Anterior cingulate cortex (tissue), 58 donors: ENCODE data around the gene ULK4.
"Not testable (repeated sequence)": the region's sequence is repeated elsewhere in the genome, so short reads cannot be mapped to it uniquely, and the experiment has no call there.

ENCODE experiments used
- DNase-seq, 58 donors: peaks; one replicate each; lab custom pipeline; 2025; lab: John Stamatoyannopoulos, UW

ULK4 gene

DNA sequence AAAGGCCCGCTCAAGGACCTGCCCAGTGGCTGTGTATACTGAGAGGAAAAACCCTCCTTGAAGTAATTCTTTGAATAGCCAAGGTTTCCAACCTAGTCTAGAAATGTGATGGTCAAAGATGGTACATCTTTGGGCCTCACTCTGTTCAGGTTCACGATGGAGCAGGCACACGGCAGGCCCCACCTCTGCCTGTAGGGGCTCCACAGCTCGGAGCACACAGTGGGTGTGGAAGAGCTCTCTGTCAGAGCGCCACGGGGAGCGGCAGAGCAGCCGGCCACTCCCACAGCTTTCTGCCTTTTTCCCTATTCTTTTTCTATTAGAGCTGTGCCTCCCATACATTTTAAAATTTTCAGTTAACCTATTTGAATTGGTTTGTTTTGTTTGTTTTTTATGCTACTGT is 673.1 kb downstream of the ULK4 start:
- no peak for DNase-seq

DNA sequence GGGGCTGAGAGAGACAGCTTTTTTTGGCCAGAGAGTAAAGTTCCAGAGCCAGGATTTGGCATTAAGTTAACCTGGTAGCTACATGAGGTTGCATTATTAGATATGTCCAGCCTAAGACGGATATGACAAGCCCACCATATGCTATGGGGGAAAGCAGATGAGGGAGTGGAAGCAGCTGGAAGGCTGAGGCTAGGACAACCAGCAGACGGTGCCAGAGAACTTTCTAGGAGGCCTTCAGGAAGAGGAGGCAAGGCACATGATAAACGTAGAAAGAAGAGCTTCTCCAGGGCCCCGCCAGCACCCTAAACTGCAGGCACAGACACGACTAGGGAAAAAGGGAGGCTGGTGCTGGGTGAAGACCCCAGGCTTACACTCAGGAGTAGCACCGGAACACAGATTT is 675.6 kb downstream of the ULK4 start:
- no peak for DNase-seq

DNA sequence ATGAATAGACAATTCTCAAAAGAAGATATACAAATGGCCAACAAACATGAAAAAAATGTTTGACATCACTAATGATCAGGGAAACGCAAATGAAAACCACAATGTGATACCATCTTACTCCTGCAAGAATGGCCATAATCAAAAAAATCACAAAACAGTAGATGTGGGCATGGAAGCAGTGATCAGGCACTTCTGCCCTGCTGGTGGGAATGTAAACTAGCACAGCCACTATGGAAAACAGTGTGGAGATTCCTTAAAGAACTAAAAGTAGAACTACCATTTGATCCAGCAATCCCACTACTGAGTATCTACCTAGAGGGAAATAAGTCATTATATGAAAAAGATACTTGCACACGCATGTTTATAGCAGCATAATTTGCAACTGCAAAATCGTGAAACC is 677.0 kb downstream of the ULK4 start:
- not testable (repeated sequence) for DNase-seq

DNA sequence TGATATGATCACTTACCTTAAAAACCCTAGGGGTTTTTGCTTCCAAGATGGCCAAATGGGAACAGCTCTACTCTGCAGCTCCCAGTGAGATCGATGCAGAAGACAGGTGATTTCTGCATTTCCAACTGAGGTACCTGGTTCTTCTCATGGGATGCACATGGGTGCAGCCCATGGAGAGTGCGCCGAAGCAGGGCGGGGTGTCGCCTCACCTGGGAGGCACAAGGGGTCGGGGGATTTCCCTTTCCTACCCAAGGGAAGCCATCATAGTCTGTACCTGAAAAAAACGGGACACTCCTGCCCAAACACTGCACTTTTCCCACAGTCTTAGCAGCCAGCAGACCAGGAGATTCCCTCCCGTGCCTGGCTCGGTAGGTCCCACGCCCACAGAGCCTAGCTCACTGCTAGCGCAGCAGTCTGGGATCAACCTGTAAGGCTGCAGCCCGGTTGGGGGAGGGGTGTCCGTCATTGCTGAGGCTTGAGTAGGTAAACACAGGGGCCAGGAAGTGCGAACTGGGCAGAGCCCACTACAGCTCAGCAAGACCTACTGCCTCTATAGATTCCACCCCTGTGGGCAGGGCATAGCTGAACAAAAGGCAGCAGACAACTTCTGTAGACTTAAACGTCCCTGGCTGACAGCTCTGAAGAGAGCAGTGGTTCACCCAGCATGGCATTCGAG is 684.0 kb downstream of the ULK4 start:
- no peak for DNase-seq

DNA sequence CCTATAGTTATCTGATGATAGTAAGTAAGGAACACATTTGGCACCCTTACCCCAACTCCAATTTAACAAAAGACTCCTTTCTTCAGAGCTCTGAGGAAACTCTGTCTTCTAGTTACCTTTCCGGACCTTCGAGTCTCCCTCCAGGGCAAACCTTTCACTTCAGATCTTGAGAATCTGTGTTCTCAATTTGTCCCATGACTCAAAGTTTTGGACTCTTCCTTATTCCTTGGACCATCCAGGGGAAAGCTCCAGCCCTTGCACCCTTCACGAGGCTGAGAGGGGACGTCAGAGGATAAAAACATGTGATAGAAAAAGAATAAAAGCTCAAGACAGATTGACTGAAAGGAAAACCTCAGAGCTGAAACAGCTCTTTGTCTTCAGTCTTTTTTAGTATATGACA is 685.7 kb downstream of the ULK4 start:
- no peak for DNase-seq

DNA sequence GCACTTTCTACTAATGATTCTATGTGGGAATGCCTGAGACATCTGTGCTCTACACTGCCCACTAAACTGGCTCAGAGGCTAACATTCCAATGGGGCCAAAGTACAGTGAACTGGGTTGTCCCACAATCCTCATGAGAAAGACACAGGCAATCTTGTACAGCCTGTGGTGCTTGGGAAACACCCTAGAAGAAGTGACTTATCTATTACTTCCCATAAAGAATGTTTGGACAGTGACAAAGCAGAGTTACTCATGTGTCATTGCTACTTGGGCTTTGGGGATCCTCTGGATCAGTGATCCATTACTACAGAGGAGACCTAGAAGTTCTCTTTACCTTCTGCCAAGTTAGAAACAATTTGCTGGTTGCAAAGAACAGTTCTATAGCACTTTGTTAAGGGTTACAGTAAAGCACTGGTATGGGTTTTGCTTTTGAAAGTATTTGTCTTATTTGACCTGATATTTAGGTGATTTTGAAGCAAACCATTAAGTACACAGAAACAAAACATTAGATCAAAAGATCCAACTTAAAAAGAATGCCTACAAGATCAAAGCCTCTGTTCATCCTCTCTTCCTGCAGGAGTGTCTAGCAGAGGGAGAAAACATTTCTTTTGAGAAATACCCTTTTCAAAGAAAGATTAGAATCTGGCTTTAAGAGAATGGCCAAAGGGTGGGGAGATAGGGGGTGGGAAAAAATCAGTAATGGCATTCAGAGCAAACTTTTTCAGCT is 686.8 kb downstream of the ULK4 start:
- no peak for DNase-seq

DNA sequence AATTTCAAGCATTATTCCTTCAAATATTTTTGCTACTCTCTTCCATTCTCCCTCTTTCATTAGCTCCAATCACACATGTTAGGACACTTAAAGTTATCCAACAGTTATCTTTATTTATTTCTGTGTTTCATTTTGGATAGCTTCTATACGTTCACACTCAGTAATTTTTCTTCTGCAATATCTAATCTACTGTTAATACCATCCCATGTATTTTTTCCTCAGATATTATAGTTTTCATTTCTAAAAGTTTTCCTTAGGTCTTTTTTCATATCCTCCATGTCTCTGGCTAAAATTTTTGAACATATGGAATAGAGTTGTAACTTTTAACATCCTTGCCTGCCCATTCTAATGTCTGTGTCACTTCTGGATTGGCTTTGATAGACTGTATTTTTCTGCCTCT is 689.2 kb downstream of the ULK4 start:
- no peak for DNase-seq

DNA sequence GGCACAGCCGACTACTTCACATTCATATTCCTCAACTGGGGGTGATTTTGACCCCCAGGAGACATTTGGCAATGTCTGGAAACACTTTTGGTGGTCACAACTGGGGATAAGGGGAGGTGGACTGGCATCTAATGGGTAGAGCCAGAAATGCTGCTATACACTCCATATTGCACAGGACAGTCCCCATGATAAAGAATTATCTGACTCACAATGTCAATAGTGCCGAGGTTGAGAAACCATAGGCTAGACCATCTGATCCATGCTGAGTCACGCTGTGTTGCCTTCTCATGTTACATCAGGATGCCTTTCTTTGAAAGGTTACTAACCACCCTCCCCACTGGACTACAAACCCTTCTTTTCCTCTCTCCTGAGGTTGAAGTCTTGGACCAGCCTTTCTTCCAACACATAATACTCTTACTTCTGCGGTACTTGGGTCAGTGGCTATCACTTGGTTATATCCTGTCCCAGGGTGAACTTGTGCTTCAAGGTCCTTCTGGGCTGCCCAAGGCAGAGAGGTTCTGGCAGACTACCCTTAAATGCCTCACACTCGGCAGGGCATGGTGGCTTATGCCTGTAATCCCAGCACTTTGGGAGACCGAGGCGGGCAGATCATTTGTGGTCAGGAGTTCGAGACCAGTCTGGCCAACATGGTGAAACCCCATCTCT is 693.8 kb downstream of the ULK4 start:
- DNase-seq, result no peak

DNA sequence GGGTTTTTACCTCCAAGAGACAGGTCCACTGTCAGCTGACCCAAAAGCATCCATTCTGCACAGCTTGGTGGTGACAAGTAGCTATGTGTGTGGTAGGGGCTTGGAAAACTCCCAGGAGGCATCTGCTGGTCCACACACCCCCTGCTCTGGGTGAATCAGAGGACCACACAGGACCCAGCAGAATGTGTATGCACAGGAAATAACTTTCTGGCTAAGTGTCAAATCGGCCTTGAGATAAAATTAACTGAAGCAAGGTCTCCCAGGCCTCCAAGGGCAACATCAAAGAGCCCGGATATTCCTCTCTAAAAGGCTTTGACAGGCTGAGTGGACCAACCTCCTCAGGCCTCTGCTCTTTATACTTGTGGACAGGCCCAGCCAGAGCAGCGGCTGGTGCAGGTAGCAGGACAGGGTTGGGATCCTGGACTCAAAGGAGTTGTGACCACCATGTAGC is 696.1 kb downstream of the ULK4 start:
- no peak for DNase-seq

DNA sequence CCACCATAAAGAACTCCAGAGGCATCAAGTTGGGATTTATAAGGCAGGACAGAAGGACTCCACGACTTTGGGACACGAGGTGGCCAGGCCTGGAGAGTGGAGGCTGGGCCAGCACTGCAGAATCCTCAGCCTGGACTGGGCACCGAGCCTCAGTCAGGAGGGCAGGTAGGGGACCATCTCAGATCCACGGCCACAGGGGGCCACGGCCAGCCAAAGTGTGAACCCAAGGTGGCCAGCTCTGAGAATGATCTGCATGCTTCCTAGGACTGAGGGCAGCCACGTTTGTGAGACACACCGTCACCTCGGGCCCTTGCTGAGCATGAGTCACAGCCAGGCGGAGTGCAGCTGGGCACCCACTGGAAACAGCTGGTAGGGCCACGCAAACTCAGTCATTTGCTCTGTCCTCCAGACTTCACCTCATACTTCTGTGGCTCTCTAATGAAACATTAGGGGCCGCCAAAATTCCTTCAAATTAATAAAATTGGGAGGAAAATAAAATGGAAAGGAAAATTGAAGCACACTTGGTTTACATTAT is 696.8 kb downstream of the ULK4 start:
- no peak for DNase-seq

DNA sequence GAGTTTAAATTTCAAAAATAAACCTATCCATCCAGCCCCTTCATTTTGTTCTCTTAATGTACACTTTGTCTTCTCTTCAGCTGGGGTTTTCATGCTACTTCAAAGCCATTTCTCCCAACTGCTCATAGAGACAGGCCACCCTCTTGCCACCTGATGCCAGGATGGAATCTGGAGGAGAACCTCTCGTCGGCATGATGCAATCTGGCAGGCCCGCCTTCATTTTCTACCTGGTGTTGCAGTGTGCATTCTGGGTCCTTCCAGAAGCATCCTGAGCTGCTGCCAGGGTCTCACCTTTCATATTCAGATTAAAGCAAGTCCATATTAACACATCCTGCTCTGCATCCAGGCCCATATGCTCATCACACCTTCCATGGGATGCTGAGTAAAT is 701.8 kb downstream of the ULK4 start:
- DNase-seq, result no peak

DNA sequence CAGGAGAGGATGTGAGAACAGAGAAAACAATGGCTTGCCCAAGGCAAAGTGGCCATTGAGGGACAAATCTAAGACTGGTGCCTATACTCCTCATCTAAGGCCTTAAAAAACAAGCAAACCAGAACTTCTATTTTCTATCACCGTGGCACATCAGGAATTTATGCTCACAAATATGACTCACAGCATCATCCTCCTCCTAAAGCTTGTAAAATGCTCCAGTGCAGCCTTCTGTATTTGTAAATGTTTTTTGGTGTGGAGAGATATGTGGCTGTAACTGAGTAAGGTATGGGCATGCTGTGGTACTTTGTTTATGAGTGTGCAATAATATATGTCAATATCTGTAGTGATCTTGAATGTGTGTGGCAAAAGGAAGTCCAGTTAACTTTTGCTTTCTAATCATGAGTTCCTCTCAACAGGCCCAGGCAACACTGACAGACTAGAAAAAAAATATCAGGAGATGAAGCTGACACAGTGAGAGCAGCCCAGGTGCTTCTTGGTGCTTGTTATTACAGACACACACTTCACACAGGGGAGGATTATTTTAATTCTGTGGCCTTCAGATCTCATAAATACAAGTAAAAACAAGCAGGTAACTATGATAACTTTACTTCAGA is 702.3 kb downstream of the ULK4 start:
- DNase-seq, result no peak

DNA sequence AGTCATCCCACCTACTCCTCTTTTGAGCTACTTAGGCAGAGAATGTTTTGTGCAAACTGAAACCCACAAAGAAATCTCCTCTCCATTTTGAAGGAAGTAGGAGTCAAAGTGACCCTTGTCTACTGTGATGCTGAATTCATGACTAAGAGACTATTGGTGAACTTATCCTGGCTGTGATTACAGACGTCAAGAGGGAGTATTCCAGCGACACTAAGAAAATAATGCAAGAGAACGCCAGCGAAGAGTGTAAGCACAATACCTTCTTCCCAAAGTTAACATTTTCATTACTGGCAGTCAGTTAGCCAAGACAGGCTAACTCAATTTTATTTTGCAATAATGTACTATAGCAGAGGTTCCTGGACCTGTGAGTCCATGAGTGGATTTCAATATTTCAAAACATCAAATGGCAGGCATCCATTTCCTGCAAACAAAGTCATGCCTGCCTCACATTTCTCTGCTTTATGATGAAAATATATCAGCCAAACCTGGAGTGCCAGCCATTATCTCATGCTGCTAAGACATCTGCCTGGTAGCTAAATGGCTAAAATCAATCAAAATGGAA is 703.6 kb downstream of the ULK4 start:
- DNase-seq, result no peak

DNA sequence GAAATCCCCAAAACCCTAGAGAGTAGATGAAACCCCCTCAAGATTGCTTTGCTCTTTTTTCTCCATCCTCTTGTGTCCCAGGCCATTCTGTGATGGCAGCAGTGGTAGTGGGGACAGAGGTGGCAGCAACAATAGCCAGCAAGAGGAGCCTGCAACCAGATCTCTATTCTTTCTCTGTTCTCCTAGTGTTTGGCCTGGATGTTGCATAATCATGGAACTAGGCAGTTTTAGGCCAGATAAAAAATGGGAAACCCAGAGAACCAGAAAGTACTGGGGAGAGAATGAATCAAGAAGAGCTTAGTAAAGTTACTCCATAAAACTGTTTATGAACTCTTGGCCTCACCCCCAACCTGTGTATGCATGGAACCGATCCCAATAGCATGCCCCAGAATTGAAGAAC is 710.3 kb downstream of the ULK4 start:
- DNase-seq, result no peak

DNA sequence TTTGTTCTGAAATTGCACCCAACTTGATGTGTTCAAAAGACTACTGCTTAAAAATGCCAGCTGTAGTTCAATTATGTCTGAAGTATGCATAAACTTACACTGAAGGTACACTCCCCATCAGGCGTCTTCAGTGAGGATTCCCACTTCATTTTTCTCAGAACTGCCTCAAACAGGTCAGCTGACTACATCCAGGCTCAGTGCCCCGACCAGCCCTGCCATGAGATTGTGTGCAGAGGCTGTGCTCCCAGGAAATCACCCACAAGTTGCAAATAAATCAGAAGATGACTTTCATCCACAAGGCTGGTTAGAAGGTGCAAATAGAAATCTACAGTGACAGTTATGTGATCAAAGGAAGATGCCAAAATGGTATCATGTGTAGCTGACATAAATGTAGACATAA is 711.1 kb downstream of the ULK4 start:
- DNase-seq, result no peak

DNA sequence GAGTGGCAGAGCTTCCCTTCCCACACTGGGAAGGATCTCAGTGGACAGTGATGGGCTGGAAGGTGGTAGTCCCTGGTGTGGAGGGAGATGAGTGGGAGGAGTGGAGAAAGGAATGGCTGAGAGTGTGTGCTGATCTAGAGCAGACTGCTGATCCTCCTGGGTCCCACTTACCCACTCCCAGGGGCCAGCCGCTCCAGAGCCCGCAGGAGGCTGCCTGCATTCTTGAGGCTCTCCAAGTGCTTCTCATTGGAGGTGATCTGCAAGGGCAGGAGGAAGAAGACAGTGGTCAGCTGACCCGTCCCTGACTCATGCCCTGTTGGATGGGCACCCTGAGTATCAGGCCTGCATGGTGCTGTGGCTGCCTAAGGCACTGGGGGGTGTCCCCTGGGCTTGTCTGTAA is 712.6 kb downstream of the ULK4 start:
- DNase-seq, result no peak

DNA sequence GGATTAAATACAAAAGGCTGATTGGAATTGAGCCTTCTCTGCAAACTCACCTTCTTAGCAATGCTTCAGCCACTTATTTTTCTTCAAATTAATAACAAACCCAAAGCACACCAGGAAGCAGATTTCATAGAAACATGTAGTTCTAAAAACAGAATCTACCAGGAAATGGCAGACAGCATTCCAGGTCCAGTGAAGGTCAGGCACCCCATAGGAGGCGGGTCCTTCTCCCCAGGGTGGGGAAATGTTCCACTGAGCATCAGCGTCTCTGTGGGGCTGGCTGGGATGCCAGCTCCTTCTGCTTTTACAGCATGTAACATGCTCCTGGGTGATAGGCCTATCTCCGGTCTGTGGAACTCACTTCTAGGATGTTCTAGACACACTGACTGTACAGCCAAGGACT is 713.4 kb downstream of the ULK4 start:
- no peak for DNase-seq

DNA sequence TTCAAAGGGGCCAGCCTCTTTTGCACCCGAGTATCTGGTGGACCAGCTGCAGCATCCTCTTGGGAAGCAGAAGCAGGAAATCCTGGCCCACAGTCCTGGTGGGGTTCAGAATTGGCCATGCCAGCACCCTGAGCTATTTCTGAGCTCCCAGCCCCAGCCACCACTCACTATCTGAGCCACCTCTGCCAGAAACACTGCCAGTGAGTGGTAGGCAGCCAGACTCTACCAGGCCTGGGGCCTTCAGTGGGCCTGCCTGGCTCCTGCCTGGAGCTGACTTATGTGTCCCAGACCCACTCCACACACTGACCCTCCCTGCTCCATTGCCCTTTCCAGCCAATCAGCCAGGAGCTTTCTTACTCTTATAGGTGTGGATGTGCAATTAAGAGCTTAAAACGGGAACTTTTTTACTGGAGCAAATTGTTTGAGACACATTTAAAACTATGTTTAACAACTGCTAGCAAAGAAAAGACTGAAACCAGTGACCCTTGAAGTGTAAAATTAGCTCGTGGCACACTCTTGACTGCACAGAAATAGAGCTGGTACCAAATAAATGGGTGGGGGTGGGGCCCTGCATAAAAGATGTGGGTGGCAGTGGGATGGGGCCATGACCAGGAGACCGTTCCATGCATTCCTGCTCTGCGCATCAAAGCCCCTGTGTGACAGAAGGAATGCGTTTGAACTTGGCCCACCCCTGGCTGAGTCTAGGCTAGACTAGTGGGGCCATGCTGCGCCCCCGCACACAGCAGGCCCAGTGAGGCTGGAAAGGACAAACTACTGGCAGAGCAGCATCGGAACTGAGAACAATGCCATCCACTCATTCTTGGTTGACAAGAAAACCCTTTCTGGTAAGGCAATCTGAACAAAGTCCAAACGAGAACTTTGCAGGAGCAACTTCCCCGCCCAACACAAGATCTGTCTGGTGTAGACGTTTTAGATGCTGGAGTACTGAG is 714.6 kb downstream of the ULK4 start:
- DNase-seq, result peak in 10 of 58 donors; percentile 7 to 52 (median 17)

DNA sequence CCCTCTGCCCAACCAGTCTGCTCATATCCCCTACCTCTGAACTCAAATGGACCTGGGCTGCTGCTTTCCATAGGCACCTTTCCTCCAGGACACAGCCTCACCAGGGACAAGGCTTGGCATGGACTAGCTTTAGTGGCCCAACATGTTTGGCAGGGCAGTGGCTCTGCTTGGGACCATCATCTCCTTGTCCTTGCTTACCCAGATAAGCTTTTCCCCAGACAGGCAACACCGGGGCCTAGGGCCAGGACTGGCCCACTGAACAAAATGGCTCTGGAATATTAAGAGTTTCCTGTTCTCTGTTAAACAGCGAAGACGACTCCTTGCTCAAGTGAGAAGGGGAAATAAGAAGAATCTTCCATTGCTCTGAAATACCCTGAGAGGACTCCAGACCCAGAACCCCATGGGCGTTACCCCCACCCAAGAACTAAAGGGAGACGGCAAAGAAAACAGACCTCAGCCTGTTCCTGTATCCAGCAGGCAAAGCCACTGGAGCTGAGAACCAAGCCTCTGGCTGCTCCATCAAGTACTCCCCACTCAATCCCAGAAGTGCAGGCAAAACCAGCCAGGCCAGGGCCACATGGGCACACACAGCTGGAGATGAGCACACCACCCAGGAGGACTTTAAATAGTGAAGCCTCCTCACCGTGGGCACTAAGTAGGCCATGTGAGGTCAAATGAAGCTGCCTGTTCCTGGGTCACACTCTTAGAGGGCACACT is 717.1 kb downstream of the ULK4 start:
- DNase-seq, result no peak
